Measurements from ENCODE around the gene STIM1. TPM values are rescaled to one million over a fixed set of nuclear protein-coding genes. Genes with fewer than 3 reads are reported as not detected.
A peak's percentile ranks its signal among the peaks of the same experiment; 100 is the strongest.

Gene STIM1
- total RNA-seq, 1 donor from 2014 or later, result 60.8 TPM

DNA sequence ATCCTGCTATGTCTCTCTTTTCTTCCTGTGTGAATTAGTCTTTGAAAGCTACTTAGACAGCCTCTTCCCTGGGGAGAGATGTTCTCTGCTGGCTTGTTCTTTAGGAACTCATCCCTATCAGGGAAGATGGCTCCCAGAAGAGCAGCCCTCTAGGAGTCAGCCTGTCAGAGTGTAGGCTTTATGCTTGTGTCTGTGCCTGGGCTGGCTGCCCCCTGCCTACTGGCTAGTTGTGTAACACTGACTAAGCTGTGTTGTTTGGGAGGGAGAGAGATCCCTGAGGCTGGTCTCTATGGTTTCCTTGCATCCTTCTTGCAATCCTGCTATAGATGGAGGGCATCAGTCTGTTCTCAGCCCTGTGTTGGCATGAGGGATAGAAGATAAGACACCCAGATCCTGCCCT, 112.2 kb downstream of the STIM1 start:
- TF ChIP-seq, protein P1, sequence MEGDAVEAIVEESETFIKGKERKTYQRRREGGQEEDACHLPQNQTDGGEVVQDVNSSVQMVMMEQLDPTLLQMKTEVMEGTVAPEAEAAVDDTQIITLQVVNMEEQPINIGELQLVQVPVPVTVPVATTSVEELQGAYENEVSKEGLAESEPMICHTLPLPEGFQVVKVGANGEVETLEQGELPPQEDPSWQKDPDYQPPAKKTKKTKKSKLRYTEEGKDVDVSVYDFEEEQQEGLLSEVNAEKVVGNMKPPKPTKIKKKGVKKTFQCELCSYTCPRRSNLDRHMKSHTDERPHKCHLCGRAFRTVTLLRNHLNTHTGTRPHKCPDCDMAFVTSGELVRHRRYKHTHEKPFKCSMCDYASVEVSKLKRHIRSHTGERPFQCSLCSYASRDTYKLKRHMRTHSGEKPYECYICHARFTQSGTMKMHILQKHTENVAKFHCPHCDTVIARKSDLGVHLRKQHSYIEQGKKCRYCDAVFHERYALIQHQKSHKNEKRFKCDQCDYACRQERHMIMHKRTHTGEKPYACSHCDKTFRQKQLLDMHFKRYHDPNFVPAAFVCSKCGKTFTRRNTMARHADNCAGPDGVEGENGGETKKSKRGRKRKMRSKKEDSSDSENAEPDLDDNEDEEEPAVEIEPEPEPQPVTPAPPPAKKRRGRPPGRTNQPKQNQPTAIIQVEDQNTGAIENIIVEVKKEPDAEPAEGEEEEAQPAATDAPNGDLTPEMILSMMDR (IDR thresholded peaks at IDR 0.05; ENCODE audit: insufficient read depth, low read length, severe bottlenecking), result no peak
- Histone ChIP-seq H3K4me3 (ENCODE audit: low read depth, low read length) (no peak overlapping the region), H3K27me3 (ENCODE audit: control insufficient read depth, insufficient read depth, low read length) (no peaks in the 10 kb centered on the region), H3K36me3 (ENCODE audit: control insufficient read depth, insufficient read depth, low read length) (peaks cover 4% of the 10 kb centered on the region)
- FAIRE-seq (no peak), DNase-seq (ENCODE audit: low read depth) (no peak)

DNA sequence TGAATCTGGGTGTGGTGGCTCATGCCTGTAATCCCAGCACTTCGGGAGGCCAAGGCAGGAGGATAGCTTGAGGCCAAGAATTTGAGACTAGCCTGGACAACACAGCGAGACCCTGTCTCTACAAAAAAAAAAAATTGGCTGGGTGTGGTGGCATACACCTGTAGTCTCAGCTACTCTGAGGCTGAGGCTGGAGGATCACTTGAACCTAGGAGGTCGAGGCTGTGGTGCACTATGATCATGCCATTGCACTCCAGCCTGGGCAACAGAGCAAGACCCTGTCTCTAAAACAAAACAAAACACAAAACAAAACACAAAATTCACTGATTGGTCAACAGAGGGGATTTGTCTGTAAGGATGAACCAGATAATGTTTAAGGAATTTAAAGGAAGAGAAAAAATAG, 113.7 kb downstream of the STIM1 start:
- DNase-seq (ENCODE audit: low read depth), result no peak
- no peaks in the 10 kb centered on the region for H3K27me3 ChIP-seq (ENCODE audit: control insufficient read depth, insufficient read depth, low read length)
- no peak overlapping the region for H3K4me3 ChIP-seq (ENCODE audit: low read depth, low read length)
- FAIRE-seq, result no peak
- H3K36me3 ChIP-seq (ENCODE audit: control insufficient read depth, insufficient read depth, low read length), result peaks cover 4% of the 10 kb centered on the region
- TF ChIP-seq, protein P1 (IDR thresholded peaks at IDR 0.05; ENCODE audit: insufficient read depth, low read length, severe bottlenecking), result no peak

DNA sequence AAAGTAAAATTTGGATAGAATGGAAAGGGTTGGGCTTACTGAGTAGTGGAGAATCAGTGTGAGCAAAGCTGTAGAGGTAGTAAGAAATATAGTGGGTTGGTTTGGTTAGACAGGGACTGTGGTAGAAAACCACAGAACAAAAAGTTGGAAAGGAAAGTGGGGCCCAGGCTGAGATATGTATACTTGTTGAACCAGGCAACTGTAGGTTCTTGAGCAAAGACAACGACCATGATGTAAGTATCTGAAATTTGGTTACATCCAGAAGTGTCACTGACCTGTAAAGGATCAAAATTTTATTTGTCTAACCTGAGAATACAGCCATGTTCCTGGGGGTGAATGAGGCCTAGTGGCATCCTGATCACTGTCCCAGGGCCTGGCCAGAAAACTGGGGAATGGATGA, 114.1 kb downstream of the STIM1 start:
- Histone ChIP-seq H3K36me3 (ENCODE audit: control insufficient read depth, insufficient read depth, low read length) (peaks cover 4% of the 10 kb centered on the region), H3K27me3 (ENCODE audit: control insufficient read depth, insufficient read depth, low read length) (no peaks in the 10 kb centered on the region), H3K4me3 (ENCODE audit: low read depth, low read length) (no peak overlapping the region)
- TF ChIP-seq, protein P1 (IDR thresholded peaks at IDR 0.05; ENCODE audit: insufficient read depth, low read length, severe bottlenecking), result no peak
- DNase-seq (ENCODE audit: low read depth) (no peak), FAIRE-seq (no peak)

DNA sequence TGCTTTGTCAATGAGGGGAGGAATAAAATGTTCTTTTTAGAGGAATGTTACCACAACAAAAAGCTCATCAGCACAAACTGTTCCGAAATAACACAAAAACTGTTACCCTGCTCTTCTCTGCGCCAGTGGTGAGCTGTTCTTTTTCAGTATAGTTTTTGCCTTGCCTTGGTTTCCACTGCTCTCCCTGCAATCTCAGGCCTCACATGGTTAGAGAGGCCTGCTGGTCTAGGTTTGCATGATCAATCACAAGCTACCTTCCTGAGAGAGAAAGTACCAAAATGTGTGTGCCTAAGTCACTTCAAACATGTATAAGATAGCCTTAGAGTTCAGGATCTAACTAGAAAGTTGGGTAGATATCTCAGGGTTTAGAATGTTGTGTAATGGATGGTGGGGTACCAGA, 114.6 kb downstream of the STIM1 start:
- TF ChIP-seq, protein P1 (IDR thresholded peaks at IDR 0.05; ENCODE audit: insufficient read depth, low read length, severe bottlenecking), result no peak

DNA sequence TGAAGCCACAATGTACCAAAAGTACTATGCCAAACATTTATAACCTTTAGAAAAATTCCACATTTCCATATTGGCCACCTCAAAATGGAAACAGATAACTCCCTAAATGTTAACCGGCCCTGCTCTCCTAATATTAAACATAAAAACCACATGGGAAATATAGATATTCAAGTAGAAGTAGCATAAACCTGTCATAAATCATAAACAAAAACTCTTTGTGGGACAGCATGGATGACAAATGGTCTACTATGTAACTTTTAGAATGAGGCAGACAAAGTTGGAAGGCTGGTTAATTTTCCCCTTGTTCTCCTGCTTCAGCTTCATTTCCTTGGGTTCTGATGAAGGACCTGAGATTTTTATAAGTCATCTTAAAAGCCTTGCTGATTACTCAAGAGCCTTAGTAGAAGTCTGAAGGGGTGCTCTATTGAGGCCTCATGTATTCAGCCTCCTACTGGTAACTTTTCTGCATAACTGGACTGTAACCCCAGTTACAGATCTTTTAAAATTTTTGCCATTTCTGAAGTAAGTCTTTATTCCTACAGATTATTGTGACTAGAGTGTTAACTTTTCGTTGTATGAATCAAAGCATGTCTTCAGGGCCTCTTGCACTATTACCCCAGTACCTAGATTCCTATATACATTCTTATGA, 116.4 kb downstream of the STIM1 start:
- TF ChIP-seq, protein P1 (IDR thresholded peaks at IDR 0.05; ENCODE audit: insufficient read depth, low read length, severe bottlenecking), result peak; percentile 7
- DNase-seq (ENCODE audit: low read depth), result peak; percentile 34
- Histone ChIP-seq H3K27me3 (ENCODE audit: control insufficient read depth, insufficient read depth, low read length) (no peaks in the 10 kb centered on the region), H3K4me3 (ENCODE audit: low read depth, low read length) (no peak overlapping the region), H3K36me3 (ENCODE audit: control insufficient read depth, insufficient read depth, low read length) (peaks cover 4% of the 10 kb centered on the region)
- FAIRE-seq, result no peak

More for the DNA sequence above, 114.6 kb downstream of the STIM1 start:
- DNase-seq (ENCODE audit: low read depth) (no peak), FAIRE-seq (no peak)
- Histone ChIP-seq H3K4me3 (ENCODE audit: low read depth, low read length) (no peak overlapping the region), H3K27me3 (ENCODE audit: control insufficient read depth, insufficient read depth, low read length) (no peaks in the 10 kb centered on the region), H3K36me3 (ENCODE audit: control insufficient read depth, insufficient read depth, low read length) (peaks cover 4% of the 10 kb centered on the region)

DNA sequence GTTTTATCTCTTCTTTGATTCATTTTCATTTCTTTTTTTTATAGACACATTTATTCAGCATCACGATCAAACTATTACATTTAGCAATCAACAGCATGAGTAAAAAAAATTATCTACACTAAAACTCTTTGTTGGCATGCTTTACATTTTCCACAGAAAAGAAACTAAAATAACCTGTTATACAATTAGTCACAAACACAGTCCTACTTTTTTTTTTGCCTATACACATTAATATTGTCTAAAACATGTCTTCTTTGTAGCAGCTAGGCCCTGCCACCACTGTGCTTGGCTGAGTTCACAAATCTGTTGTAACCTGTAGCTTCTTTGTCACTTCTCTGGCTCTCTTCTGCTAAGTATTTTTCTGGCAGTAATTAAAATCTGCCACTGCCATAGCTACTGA, 117.0 kb downstream of the STIM1 start:
- H3K36me3 ChIP-seq (ENCODE audit: control insufficient read depth, insufficient read depth, low read length), result peaks cover 4% of the 10 kb centered on the region
- TF ChIP-seq, protein P1 (IDR thresholded peaks at IDR 0.05; ENCODE audit: insufficient read depth, low read length, severe bottlenecking), result no peak
- no peak overlapping the region for H3K4me3 ChIP-seq (ENCODE audit: low read depth, low read length)
- DNase-seq (ENCODE audit: low read depth) (peak; percentile 51), FAIRE-seq (no peak)
- H3K27me3 ChIP-seq (ENCODE audit: control insufficient read depth, insufficient read depth, low read length), result no peaks in the 10 kb centered on the region

Data from bronchial epithelial cell (primary cell).